GM19043 (cell line): ENCODE data around the gene GNL2.
"Not testable (repeated sequence)": the region's sequence is repeated elsewhere in the genome, so short reads cannot be mapped to it uniquely, and the experiment has no call there.

Experiments used
- ATAC-seq: cut with Tn5 transposase; IDR thresholded peaks from one replicate; pipeline ENCODE4 v1.9.1; 2021; ENCODE audit warnings: low read depth; ENCODE audit not compliant: unreplicated experiment

The GNL2 gene

DNA sequence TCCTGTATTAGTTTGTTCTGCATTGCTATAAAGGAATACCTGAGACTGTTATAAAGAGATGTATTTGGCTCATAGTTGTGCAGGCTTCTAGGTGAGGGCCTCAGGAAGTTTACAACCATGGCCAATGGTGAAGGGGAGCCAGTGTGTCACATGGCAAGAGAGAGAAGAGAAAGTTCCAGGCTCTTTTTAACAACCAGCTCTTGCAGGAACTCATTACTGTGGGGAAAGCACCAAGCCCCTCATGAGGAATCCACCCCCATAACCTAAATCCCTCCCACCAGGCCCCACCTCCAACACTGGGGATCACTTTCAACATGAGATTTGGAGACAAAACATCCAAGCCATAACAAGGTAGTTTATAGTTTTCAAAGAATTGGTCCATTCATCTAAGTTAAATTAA, 76.1 kb downstream of the GNL2 start:
- ATAC-seq, result no peak

GRCh38 chr1:37518929-37519328, 76.8 kb downstream of the GNL2 start:
- not testable (repeated sequence) for ATAC-seq

DNA sequence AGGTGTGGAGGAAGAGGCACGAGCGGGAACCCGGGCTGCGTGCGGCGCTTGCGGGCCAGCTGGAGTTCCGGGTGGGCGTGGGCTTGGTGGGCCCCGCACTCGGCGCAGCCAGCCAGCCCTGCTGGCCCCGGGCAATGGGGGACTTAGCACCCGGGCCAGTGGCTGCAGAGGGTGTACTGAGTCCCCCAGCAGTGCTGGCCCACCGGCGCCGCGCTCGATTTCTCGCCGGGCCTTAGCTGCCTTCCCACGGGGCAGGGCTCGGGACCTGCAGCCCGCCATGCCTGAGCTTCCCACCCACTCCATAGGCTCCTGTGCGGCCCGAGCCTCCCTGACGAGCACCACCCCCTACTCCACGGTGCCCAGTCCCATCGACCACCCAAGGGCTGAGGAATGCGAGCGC, 77.5 kb downstream of the GNL2 start:
- ATAC-seq, result not testable (repeated sequence)

- ATAC-seq, result no peak
Observed at GRCh38 chr1:37517569-37517968, 78.2 kb downstream of the GNL2 start.
